HAP-1 (cell line): Measurements from ENCODE around the gene DMD.

Experiments
- DNase-seq, 2 experiments: peaks; one replicate each; pipeline ENCODE4 v3.0.0-alpha.2; 2016 to 2020; ENCODE audit warnings: low spot score in 2 of 2
- H3K27me3 ChIP-seq: fragments of 250-450 bp; sonication (Bioruptor Pico); 2 replicates; pipeline ENCODE4 v1.5.1; 2020; ENCODE audit warnings: low read depth, mild to moderate bottlenecking, moderate library complexity
- H3K36me3 ChIP-seq: fragments of 250-450 bp; sonication (Bioruptor Pico); replicated peaks from 2 replicates; pipeline ENCODE4 v1.5.1; 2020; ENCODE audit warnings: mild to moderate bottlenecking
- H3K4me1 ChIP-seq: fragments of 250-450 bp; sonication (Bioruptor Pico); 2 replicates; pipeline ENCODE4 v1.5.1; 2020; ENCODE audit warnings: mild to moderate bottlenecking
- H3K4me3 ChIP-seq: fragments of 250-450 bp; sonication (Bioruptor Pico); 2 replicates; pipeline ENCODE4 v1.5.1; 2020; ENCODE audit warnings: mild to moderate bottlenecking, moderate library complexity
- H3K9me3 ChIP-seq: fragments of 250-450 bp; sonication (Bioruptor Pico); 2 replicates; pipeline ENCODE4 v1.5.1; 2020; ENCODE audit warnings: mild to moderate bottlenecking, moderate library complexity
- in situ Hi-C: fragments of 300-500 bp; cut with MboI; formaldehyde crosslinking; loops from 3 replicates; pipeline ENCODE4 v1.14.3; 2020; ENCODE audit warnings: low sequenced_read_pairs, inconsistent platforms, mixed read lengths

Gene DMD

GRCh38 chrX:31178064-31178768 is 2033.1 kb downstream of the DMD start:
- Histone ChIP-seq H3K9me3 (no peaks in the 10 kb centered on the region), H3K27me3 (no peaks in the 10 kb centered on the region), H3K4me1 (no peaks in the 10 kb centered on the region), H3K4me3 (no peak overlapping the region), H3K36me3 (peaks cover 2% of the 10 kb centered on the region; the same call in 1 of the 2 replicates)
- no peak for DNase-seq
- in situ Hi-C loops: no loop called here

- Histone ChIP-seq H3K4me1 (no peaks in the 10 kb centered on the region), H3K9me3 (no peaks in the 10 kb centered on the region), H3K4me3 (no peak overlapping the region), H3K36me3 (no peaks in the 10 kb centered on the region), H3K27me3 (no peaks in the 10 kb centered on the region)
- DNase-seq: no peak
- in situ Hi-C loops: no loop called here
Measured at GRCh38 chrX:31170792-31171191, 2040.6 kb downstream of the DMD start.

GRCh38 chrX:31168551-31168950 is 2042.8 kb downstream of the DMD start:
- DNase-seq: no peak
- Histone ChIP-seq H3K9me3 (no peaks in the 10 kb centered on the region), H3K4me1 (no peaks in the 10 kb centered on the region), H3K27me3 (no peaks in the 10 kb centered on the region), H3K4me3 (no peak overlapping the region), H3K36me3 (no peaks in the 10 kb centered on the region)
- in situ Hi-C loops: no loop called here

GRCh38 chrX:31166832-31167231 is 2044.5 kb downstream of the DMD start:
- no peak for DNase-seq
- H3K4me3 ChIP-seq: no peak overlapping the region
- H3K36me3 ChIP-seq: no peaks in the 10 kb centered on the region
- in situ Hi-C loops: no loop called here
- no peaks in the 10 kb centered on the region for H3K9me3 ChIP-seq
- no peaks in the 10 kb centered on the region for H3K27me3 ChIP-seq
- H3K4me1 ChIP-seq: no peaks in the 10 kb centered on the region

- H3K4me1 ChIP-seq: no peaks in the 10 kb centered on the region
- no peak overlapping the region for H3K4me3 ChIP-seq
- DNase-seq: no peak
- H3K27me3 ChIP-seq: no peaks in the 10 kb centered on the region
- H3K9me3 ChIP-seq: no peaks in the 10 kb centered on the region
- in situ Hi-C loops: no loop called here
- no peaks in the 10 kb centered on the region for H3K36me3 ChIP-seq
Measured at GRCh38 chrX:31166416-31166815, 2044.9 kb downstream of the DMD start.

GRCh38 chrX:31165241-31166035 is 2045.9 kb downstream of the DMD start:
- Histone ChIP-seq H3K4me1 (no peaks in the 10 kb centered on the region), H3K4me3 (no peak overlapping the region), H3K36me3 (no peaks in the 10 kb centered on the region), H3K9me3 (no peaks in the 10 kb centered on the region), H3K27me3 (no peaks in the 10 kb centered on the region)
- DNase-seq: no peak
- in situ Hi-C loops: no loop called here

- H3K9me3 ChIP-seq: no peaks in the 10 kb centered on the region
- no peak for DNase-seq
- no peaks in the 10 kb centered on the region for H3K27me3 ChIP-seq
- H3K4me1 ChIP-seq: no peaks in the 10 kb centered on the region
- H3K4me3 ChIP-seq: no peak overlapping the region
- no peaks in the 10 kb centered on the region for H3K36me3 ChIP-seq
- in situ Hi-C loops: no loop called here
Measured at GRCh38 chrX:31154946-31155345, 2056.4 kb downstream of the DMD start.

- no peaks in the 10 kb centered on the region for H3K9me3 ChIP-seq
- DNase-seq: no peak
- no peak overlapping the region for H3K4me3 ChIP-seq
- in situ Hi-C loops: no loop called here
- H3K27me3 ChIP-seq: no peaks in the 10 kb centered on the region
- no peaks in the 10 kb centered on the region for H3K4me1 ChIP-seq
- no peaks in the 10 kb centered on the region for H3K36me3 ChIP-seq
Measured at GRCh38 chrX:31153475-31154047, 2057.8 kb downstream of the DMD start.

- no peaks in the 10 kb centered on the region for H3K36me3 ChIP-seq
- H3K4me3 ChIP-seq: no peak overlapping the region
- no peaks in the 10 kb centered on the region for H3K27me3 ChIP-seq
- in situ Hi-C loops: no loop called here
- H3K9me3 ChIP-seq: no peaks in the 10 kb centered on the region
- no peak for DNase-seq
- H3K4me1 ChIP-seq: no peaks in the 10 kb centered on the region
Measured at GRCh38 chrX:31147175-31147574, 2064.2 kb downstream of the DMD start.

- DNase-seq: no peak
- no peaks in the 10 kb centered on the region for H3K4me1 ChIP-seq
- H3K27me3 ChIP-seq: no peaks in the 10 kb centered on the region
Measured at GRCh38 chrX:31139961-31140360, 2071.4 kb downstream of the DMD start.

GRCh38 chrX:31138124-31138523 is 2073.2 kb downstream of the DMD start:
- no peaks in the 10 kb centered on the region for H3K36me3 ChIP-seq
- no peak for DNase-seq
- in situ Hi-C loops: no loop called here
- no peak overlapping the region for H3K4me3 ChIP-seq
- no peaks in the 10 kb centered on the region for H3K27me3 ChIP-seq
- H3K9me3 ChIP-seq: no peaks in the 10 kb centered on the region; the same call in 1 of the 2 replicates
- no peaks in the 10 kb centered on the region for H3K4me1 ChIP-seq

More at GRCh38 chrX:31139961-31140360, 2071.4 kb downstream of the DMD start:
- no peaks in the 10 kb centered on the region for H3K36me3 ChIP-seq
- no peaks in the 10 kb centered on the region; the same call in 1 of the 2 replicates for H3K9me3 ChIP-seq
- no peak overlapping the region for H3K4me3 ChIP-seq
- in situ Hi-C loops: no loop called here

- Histone ChIP-seq H3K27me3 (no peaks in the 10 kb centered on the region), H3K4me1 (no peaks in the 10 kb centered on the region), H3K4me3 (no peak overlapping the region), H3K36me3 (no peaks in the 10 kb centered on the region; the same call in 1 of the 2 replicates), H3K9me3 (no peaks in the 10 kb centered on the region; the same call in 1 of the 2 replicates)
- DNase-seq: no peak
- in situ Hi-C loops: no loop called here
Measured at GRCh38 chrX:31136144-31136611, 2075.2 kb downstream of the DMD start.

GRCh38 chrX:31132821-31133241 is 2078.5 kb downstream of the DMD start:
- in situ Hi-C loops: no loop called here
- no peaks in the 10 kb centered on the region for H3K27me3 ChIP-seq
- H3K4me3 ChIP-seq: no peak overlapping the region
- DNase-seq: no peak
- H3K9me3 ChIP-seq: no peaks in the 10 kb centered on the region; the same call in 1 of the 2 replicates
- H3K36me3 ChIP-seq: no peaks in the 10 kb centered on the region; the same call in 1 of the 2 replicates
- no peaks in the 10 kb centered on the region for H3K4me1 ChIP-seq
